Measurements from ENCODE around the gene SRP54.
"Not testable (repeated sequence)": the region's sequence is repeated elsewhere in the genome, so short reads cannot be mapped to it uniquely, and the experiment has no call there.

SRP54 gene

GRCh38 chr14:35047976-35048513 is 65.3 kb downstream of the SRP54 start:
- H3K4me1 Mint-ChIP-seq (ENCODE audit: low read depth): peaks cover 27% of the 10 kb centered on the region

DNA sequence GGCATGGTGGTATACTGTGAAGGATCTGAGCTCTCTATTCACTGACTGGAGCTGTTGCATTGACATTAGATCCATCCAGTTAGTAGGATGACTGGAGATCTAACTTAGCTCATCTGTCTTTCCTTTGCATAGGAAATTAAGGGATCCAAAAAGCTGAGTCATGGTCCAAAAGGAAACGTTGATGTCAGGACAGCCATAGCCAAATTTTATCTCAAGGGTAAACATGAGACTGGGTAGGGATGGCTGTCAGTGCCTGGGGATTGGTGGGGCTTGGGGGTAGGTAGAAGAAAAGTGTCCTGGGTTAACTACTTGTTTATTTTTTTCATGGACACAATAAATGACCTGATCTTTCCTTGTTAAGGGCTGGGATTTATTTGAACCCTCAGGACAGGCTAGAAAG is 67.9 kb downstream of the SRP54 start:
- no peaks in the 10 kb centered on the region for H3K9me3 Mint-ChIP-seq (ENCODE audit: low read depth)
- H3K4me3 Mint-ChIP-seq: no peak overlapping the region
- peaks cover 19% of the 10 kb centered on the region for H3K4me1 Mint-ChIP-seq (ENCODE audit: low read depth)
- H3K27me3 Mint-ChIP-seq: no peaks in the 10 kb centered on the region
- H3K27ac Mint-ChIP-seq: no peak overlapping the region
- H3K36me3 Mint-ChIP-seq: no peaks in the 10 kb centered on the region

More at GRCh38 chr14:35047976-35048513, 65.3 kb downstream of the SRP54 start:
- H3K27ac Mint-ChIP-seq: peak overlapping the region; percentile 43
- no peaks in the 10 kb centered on the region for H3K27me3 Mint-ChIP-seq
- H3K9me3 Mint-ChIP-seq (ENCODE audit: low read depth): no peaks in the 10 kb centered on the region
- H3K36me3 Mint-ChIP-seq: no peaks in the 10 kb centered on the region
- H3K4me3 Mint-ChIP-seq: peak overlapping the region; percentile 99

- Mint-ChIP-seq H3K4me3 (no peak overlapping the region), H3K36me3 (no peaks in the 10 kb centered on the region), H3K27me3 (no peaks in the 10 kb centered on the region), H3K9me3 (ENCODE audit: low read depth) (no peaks in the 10 kb centered on the region), H3K4me1 (ENCODE audit: low read depth) (peaks cover 16% of the 10 kb centered on the region), H3K27ac (no peak overlapping the region)
These were observed 69.0 kb downstream of the SRP54 start for GRCh38 chr14:35051796-35052195.

DNA sequence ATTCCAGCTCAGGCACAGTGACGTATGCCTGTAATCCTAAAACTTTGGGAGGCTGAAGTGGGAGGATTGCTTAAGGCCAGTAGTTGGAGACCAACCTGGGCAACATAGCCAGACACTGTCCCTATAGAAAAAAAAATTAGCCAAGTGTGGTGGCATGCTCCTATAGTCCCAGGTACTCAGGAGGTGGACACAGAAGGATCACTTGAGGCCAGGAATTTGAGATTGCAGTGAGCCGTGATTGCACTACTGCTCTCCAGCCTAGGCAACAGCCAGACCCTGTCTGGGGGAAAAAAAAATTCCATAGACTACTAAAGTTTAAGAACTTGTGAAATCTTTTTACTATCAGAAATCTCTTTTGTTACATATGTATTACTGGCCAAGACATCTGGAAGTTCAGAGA is 69.8 kb downstream of the SRP54 start:
- no peak overlapping the region for H3K4me3 Mint-ChIP-seq
- no peak overlapping the region for H3K27ac Mint-ChIP-seq
- H3K27me3 Mint-ChIP-seq: no peaks in the 10 kb centered on the region
- H3K9me3 Mint-ChIP-seq (ENCODE audit: low read depth): no peaks in the 10 kb centered on the region
- no peaks in the 10 kb centered on the region for H3K36me3 Mint-ChIP-seq
- peaks cover 13% of the 10 kb centered on the region for H3K4me1 Mint-ChIP-seq (ENCODE audit: low read depth)

GRCh38 chr14:35061113-35061791 is 78.5 kb downstream of the SRP54 start:
- not testable (repeated sequence) for H3K27ac Mint-ChIP-seq; H3K4me1 Mint-ChIP-seq (ENCODE audit: low read depth); H3K9me3 Mint-ChIP-seq (ENCODE audit: low read depth); H3K27me3 Mint-ChIP-seq; H3K36me3 Mint-ChIP-seq; H3K4me3 Mint-ChIP-seq

- not testable (repeated sequence) for H3K4me3 Mint-ChIP-seq; H3K9me3 Mint-ChIP-seq (ENCODE audit: low read depth); H3K27me3 Mint-ChIP-seq; H3K4me1 Mint-ChIP-seq (ENCODE audit: low read depth); H3K27ac Mint-ChIP-seq
- H3K36me3 Mint-ChIP-seq: peaks cover 11% of the 10 kb centered on the region
These were observed 82.9 kb downstream of the SRP54 start for GRCh38 chr14:35065731-35066130.

DNA sequence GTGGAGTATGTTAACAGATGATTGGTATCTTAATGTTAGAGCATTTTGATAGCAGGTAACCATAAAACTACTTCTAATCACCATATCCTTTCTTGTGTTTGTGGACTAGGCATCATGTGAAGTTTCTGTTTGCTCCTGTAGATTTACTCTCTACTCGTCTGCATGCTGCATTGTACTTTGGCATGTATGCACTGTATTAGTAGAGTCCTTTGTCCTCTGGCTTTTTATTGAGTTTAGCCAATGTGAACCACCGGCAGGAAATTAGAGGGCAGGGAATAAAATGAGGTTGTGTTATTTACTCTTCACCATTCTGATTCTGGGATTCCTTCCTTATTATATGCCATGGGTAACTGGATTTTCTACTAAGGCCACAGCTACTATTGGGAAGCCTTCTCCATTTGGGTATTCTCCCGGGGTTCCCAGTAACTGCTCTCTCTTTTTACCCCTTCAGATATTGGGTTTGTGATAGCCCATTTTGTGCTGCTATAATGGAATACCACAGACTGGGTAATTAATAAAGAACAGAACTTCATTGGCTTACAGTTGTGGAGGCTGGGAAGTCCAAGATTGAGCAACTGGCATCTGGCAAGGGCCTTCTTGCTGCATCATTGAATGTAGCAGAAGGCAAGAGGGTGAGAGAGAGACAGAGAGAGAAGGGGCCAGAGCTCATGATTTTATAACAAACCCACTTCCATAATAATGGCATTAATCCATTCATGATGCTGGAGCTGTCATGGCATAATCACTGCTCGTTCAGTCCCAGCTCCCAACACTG is 85.6 kb downstream of the SRP54 start:
- Mint-ChIP-seq H3K4me1 (ENCODE audit: low read depth) (no peaks in the 10 kb centered on the region), H3K4me3 (no peak overlapping the region), H3K36me3 (peaks cover 17% of the 10 kb centered on the region), H3K9me3 (ENCODE audit: low read depth) (no peaks in the 10 kb centered on the region), H3K27me3 (no peaks in the 10 kb centered on the region), H3K27ac (no peak overlapping the region)

DNA sequence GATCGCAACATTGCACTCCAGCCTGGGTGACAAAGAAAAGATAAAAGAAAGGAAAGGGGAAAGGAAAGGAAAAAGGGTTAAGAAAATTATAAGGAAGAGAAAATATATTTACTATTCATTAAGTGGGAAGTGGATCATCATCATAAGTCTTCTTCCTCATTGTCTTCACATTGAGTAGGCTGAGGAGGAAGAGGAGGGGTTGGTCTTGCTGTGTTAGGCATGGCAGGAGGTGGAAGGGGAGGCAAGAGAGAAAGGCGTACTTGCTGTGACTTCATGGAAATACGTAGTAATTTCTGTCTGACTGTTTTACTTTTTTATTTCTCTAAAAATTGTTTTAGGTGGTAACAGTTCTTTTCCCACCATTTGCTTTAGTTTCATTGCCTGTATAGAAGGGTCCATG is 89.4 kb downstream of the SRP54 start:
- Mint-ChIP-seq H3K4me1 (ENCODE audit: low read depth) (no peaks in the 10 kb centered on the region), H3K27ac (no peak overlapping the region), H3K36me3 (peaks cover 22% of the 10 kb centered on the region), H3K9me3 (ENCODE audit: low read depth) (no peaks in the 10 kb centered on the region), H3K27me3 (no peaks in the 10 kb centered on the region), H3K4me3 (no peak overlapping the region)

GRCh38 chr14:35073486-35073885 is 90.7 kb downstream of the SRP54 start:
- Mint-ChIP-seq H3K36me3 (peaks cover 17% of the 10 kb centered on the region), H3K4me3 (no peak overlapping the region), H3K4me1 (ENCODE audit: low read depth) (no peaks in the 10 kb centered on the region), H3K27me3 (no peaks in the 10 kb centered on the region), H3K9me3 (ENCODE audit: low read depth) (no peaks in the 10 kb centered on the region), H3K27ac (no peak overlapping the region)

DNA sequence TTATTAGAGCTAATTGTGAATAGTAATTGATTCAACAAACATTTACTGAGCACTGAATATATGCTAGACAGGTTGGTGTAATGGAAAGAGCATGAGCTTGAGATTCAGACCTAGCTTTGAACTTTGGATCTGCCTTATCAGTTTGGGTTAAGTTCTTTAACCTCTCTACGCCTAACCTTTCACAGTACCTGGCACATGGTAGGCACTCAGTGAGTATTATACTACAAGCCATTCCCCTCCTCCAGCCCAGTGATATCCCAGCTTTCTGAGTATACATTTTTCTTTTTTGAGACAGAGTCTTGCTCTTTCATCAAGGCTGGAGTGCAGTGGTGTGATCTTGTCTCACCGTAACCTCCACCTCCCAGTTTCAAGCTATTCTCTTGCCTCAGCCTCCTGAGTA is 95.3 kb downstream of the SRP54 start:
- Mint-ChIP-seq H3K9me3 (ENCODE audit: low read depth) (no peaks in the 10 kb centered on the region), H3K4me1 (ENCODE audit: low read depth) (no peaks in the 10 kb centered on the region), H3K27me3 (no peaks in the 10 kb centered on the region), H3K27ac (no peak overlapping the region), H3K4me3 (no peak overlapping the region), H3K36me3 (peaks cover 8% of the 10 kb centered on the region)

All from activated naive CD8-positive, alpha-beta T cell (primary cell).